Type B pancreatic cell (in vitro differentiated cells): ENCODE data around the gene CADPS. TPM values are rescaled to one million over a fixed set of nuclear protein-coding genes. Genes with fewer than 3 reads are reported as not detected.

Experiments
- DNase-seq: peaks from one replicate; pipeline ENCODE4 v3.0.0; 2021; ENCODE audit warnings: mixed read lengths; ENCODE audit not compliant: unreplicated experiment; ENCODE audit errors: extremely low spot score
- H3K27ac Mint-ChIP-seq: 2 replicates; pipeline ENCODE4 v1.8.0; 2021; ENCODE audit warnings: mild to moderate bottlenecking, mixed read lengths
- H3K27me3 Mint-ChIP-seq: 2 replicates; pipeline ENCODE4 v1.8.0; 2021; ENCODE audit warnings: mixed read lengths
- H3K36me3 Mint-ChIP-seq: 2 replicates; pipeline ENCODE4 v1.8.0; 2021; ENCODE audit warnings: mixed read lengths
- H3K4me1 Mint-ChIP-seq: one replicate; pipeline ENCODE4 v1.8.0; 2021; ENCODE audit warnings: mixed read lengths; ENCODE audit not compliant: unreplicated experiment
- H3K4me3 Mint-ChIP-seq: 2 replicates; pipeline ENCODE4 v1.8.0; 2021; ENCODE audit warnings: mild to moderate bottlenecking, mixed read lengths
- H3K9me3 Mint-ChIP-seq: 2 replicates; pipeline ENCODE4 v1.8.0; 2021; ENCODE audit warnings: mixed read lengths
- CTCF ChIP-seq: fragments of 200-600 bp; sonication (generic); conservative IDR thresholded peaks from 2 replicates; pipeline ENCODE4 v1.5.0; 2021; ENCODE audit warnings: antibody characterized with exemption, mild to moderate bottlenecking
- total RNA-seq: library from RNA; stranded (reverse); gene quantifications from 2 replicates; pipeline ENCODE4 v1.2.1, GENCODE V29; 2021; ENCODE audit warnings: low replicate concordance

CADPS gene
- total RNA-seq, 1 donor from 2014 or later = 21.6 TPM

GRCh38 chr3:62479326-62479725 is 395.9 kb downstream of the CADPS start:
- TF ChIP-seq CTCF = no peak
- peaks cover 3% of the 10 kb centered on the region for H3K36me3 Mint-ChIP-seq
- no peaks in the 10 kb centered on the region for H3K9me3 Mint-ChIP-seq
- H3K27me3 Mint-ChIP-seq = peaks cover 31% of the 10 kb centered on the region
- H3K4me3 Mint-ChIP-seq = no peak overlapping the region
- DNase-seq = no peak
- H3K4me1 Mint-ChIP-seq = peaks cover 13% of the 10 kb centered on the region
- no peak overlapping the region for H3K27ac Mint-ChIP-seq

- H3K4me1 Mint-ChIP-seq = peaks cover 13% of the 10 kb centered on the region
- no peak for TF ChIP-seq CTCF
- no peak for DNase-seq
- H3K27me3 Mint-ChIP-seq = peaks cover 17% of the 10 kb centered on the region
- peaks cover 5% of the 10 kb centered on the region for H3K9me3 Mint-ChIP-seq
- peaks cover 3% of the 10 kb centered on the region for H3K36me3 Mint-ChIP-seq
- H3K27ac Mint-ChIP-seq = no peak overlapping the region
- no peak overlapping the region for H3K4me3 Mint-ChIP-seq
These were observed 399.9 kb downstream of the CADPS start for GRCh38 chr3:62475306-62475705.

- H3K36me3 Mint-ChIP-seq = no peaks in the 10 kb centered on the region
- peaks cover 16% of the 10 kb centered on the region for H3K27me3 Mint-ChIP-seq
- peaks cover 5% of the 10 kb centered on the region for H3K9me3 Mint-ChIP-seq
- TF ChIP-seq CTCF = no peak
- H3K4me3 Mint-ChIP-seq = no peak overlapping the region
- H3K27ac Mint-ChIP-seq = no peak overlapping the region
- no peak for DNase-seq
- H3K4me1 Mint-ChIP-seq = no peaks in the 10 kb centered on the region
These were observed 407.1 kb downstream of the CADPS start for GRCh38 chr3:62467966-62468722.

- peaks cover 28% of the 10 kb centered on the region for H3K27me3 Mint-ChIP-seq
- no peaks in the 10 kb centered on the region for H3K9me3 Mint-ChIP-seq
- no peak for DNase-seq
- no peak for TF ChIP-seq CTCF
- no peak overlapping the region for H3K27ac Mint-ChIP-seq
- H3K4me1 Mint-ChIP-seq = no peaks in the 10 kb centered on the region
- H3K4me3 Mint-ChIP-seq = no peak overlapping the region
- no peaks in the 10 kb centered on the region for H3K36me3 Mint-ChIP-seq
These were observed 412.4 kb downstream of the CADPS start for GRCh38 chr3:62462788-62463187.

- no peak for TF ChIP-seq CTCF
- Mint-ChIP-seq H3K9me3 (no peaks in the 10 kb centered on the region), H3K27me3 (peaks cover 28% of the 10 kb centered on the region), H3K27ac (no peak overlapping the region), H3K36me3 (no peaks in the 10 kb centered on the region), H3K4me1 (no peaks in the 10 kb centered on the region), H3K4me3 (no peak overlapping the region)
- no peak for DNase-seq
These were observed 413.0 kb downstream of the CADPS start for GRCh38 chr3:62462104-62462762.
